Measurements from ENCODE around the gene ARMC7.

GRCh38 chr17:75078284-75079022, 31.3 kb upstream of the ARMC7 start:
- TF ChIP-seq FOS (IDR thresholded peaks at IDR 0.05; ENCODE audit: low read depth, low read length) (0 out of 2 replicates have a peak, but pooled peaks have one; percentile 55), CTCF (conservative IDR thresholded peaks at IDR 0.05; ENCODE audit: low read depth, low read length) (no peak), POLR2A (IDR thresholded peaks at IDR 0.05; ENCODE audit: low read depth, low read length) (no peak), MAZ (IDR thresholded peaks at IDR 0.05; ENCODE audit: borderline replicate concordance, low read depth, low read length) (no peak)
